CD4-positive, alpha-beta T cell treated with Interleukin-4 for 4 hours (primary cell): Measurements from ENCODE around the gene DVL2.
"Not testable (repeated sequence)": the region's sequence is repeated elsewhere in the genome, so short reads cannot be mapped to it uniquely, and the experiment has no call there.

Experiments used
- DNase-seq: peaks from one replicate; pipeline ENCODE4 v3.0.0-alpha.2; 2020

The DVL2 gene

GRCh38 chr17:7191571-7192270 lies 42.6 kb downstream of the DVL2 start:
- no peak for DNase-seq

GRCh38 chr17:7191069-7191468 lies 43.2 kb downstream of the DVL2 start:
- no peak for DNase-seq

DNA sequence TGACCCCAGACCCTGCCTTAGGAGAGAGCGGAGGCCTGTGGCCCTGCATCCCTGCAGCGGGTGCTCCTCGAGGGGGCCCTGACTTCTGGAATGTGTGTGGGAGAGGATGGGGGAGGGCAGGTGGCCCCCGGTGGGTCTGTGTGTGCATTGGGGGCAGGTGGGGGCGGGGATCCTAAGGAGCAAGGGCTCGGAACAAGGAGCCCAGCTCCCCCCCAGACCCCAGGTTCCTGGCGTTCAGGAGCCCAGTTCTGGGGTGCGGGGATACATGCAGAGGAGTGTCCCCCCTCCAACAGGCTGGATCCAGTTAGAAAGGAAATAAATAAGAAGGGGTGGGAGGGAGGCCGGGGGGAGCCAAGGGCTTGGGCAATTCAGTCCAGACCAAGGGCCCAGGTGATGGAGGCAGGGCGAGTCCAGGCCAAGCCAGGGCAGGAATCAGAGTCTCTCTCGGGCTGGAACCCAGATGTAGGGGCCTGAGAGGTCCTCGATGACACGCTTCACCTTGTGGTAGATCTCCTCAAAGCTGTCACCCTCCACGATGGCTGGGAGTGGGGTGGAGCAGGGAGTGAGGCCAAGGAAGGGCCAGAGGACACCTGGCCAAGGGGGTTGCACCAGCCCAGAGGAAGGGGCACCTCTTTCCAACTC lies 43.9 kb downstream of the DVL2 start:
- DNase-seq = no peak

DNA sequence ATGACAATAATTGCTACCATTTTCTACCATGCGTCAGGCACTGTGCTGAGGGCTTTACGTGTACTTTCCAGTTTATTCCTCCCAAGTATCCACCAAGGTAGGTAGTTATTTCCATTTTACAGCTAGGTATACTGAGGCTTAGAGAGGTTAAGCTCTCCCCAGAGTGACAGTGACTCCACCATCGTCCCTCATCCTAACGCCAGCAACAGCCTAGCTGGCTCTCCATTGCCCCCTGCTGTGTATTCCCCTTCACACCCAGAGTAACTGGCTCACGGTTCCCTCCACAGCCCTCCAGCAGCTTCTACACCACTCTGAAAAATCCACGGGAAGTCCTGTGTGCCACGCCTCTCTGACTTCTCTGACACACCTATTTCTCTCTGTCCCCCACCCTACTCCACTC lies 48.1 kb downstream of the DVL2 start:
- peak; percentile 11 for DNase-seq

DNA sequence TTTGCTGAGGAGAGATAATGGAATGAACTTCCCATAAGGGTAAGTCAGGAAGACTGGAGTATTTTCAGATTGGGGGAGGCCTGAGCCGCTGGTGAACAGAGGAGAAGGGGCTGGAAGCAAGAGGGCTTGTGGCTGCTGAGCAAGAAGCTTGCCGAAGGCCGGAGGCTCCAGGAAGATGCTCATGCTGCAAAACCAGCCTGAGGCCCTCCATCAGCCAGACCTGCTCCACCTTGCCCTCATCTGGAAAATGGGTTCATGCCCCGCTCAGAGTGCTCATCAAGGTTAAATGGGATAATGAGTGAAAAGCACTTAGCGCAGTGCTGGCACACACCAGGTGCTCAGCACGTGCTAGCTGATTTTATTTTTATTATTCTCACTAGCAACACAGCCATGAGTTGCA lies 49.7 kb downstream of the DVL2 start:
- DNase-seq = no peak

DNA sequence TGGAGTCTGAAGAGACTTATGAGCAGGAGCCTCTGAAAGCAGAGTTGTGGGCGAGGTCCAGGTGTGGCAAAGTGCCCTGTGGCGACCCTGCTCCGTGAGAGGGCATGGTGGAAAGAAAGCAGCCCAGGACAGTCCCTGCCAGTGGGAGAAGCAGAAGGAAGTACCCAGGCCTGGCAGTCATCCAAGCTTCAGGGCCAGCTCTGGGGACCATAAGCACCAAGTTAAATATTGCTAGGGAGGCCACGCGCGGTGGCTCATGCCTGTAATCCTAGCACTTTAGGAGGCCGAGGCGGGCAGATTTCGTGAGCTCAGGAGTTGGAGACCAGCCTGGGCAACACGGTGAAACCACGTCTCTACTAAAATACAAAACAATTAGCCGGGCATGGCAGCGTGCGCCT lies 50.2 kb downstream of the DVL2 start:
- DNase-seq = no peak

DNA sequence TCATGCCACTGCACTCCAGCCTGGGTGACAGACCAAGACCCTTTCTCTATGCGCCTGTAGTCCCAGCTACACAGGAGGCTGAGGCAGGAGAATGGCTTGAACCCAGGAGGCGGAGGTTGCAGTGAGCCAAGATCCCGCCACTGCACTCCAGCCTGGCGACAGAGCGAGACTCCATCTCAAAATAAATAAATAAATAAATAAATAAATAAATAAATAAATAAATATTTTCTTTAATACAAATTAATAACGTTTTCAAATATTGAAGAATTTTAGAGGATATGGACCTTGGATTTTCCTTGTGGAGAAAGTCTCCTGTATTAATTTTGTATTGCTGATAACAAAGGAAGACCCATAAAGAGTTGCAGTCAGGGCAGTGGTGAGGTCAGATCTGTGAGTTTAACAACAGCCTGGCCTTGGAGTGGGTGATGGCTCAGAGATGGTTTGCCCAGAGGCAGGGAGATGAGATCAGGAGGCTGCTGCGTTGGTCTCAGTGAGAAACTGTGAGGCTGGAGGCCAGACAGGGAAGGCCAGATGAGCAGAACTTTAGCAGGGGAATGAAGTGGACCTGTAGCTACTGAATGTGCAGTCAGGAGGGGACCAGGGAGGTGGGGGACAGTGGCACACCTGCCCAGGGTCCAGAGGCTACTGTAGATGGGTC lies 50.8 kb downstream of the DVL2 start:
- DNase-seq = no peak

- not testable (repeated sequence) for DNase-seq
Measured at GRCh38 chr17:7182101-7182500, 52.2 kb downstream of the DVL2 start.

GRCh38 chr17:7179317-7180254 lies 54.7 kb downstream of the DVL2 start, which contains the start of gene ASGR1:
ASGR1 (minus strand) TSS chr17:7179370; CDS start chr17:7178563, 807 bp downstream.
- no peak for DNase-seq

DNA sequence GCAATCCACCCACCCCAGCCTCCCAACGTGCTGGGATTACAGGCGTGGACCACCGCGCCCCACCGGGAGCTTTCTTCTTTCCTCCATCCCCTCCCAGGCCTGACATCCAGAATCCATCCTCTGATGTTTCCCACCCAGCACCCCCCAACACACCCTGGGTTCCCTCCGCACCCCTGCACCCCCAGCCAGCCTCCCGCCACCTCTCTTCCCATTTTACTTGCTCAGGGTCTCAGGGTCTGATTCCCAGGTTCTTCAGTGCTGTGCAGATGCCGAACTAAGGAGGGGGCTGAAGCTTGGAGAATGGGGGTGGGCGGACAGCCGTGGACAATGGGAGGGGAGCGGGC lies 55.4 kb downstream of the DVL2 start:
- no peak for DNase-seq

GRCh38 chr17:7177954-7178477 lies 56.3 kb downstream of the DVL2 start:
- no peak for DNase-seq

GRCh38 chr17:7177191-7177953 lies 56.9 kb downstream of the DVL2 start:
- DNase-seq = peak; percentile 58

DNA sequence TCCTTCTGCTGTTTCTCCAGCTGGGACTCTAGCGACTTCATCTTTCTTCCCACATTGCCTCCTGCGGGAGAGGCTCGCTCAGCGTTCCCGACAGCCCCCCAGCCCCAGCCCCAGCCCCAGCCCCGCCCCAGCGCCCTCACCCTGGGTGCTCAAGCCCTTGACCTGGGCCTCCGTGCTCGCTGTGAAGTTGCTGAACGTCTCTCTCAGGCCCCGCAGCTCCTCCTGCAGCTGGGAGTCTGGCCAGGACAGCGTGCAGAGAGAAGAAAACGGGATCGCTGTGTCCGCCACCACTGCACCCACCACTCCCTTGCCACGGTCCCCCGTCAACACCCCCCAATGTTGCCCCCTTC lies 57.5 kb downstream of the DVL2 start:
- DNase-seq = no peak

DNA sequence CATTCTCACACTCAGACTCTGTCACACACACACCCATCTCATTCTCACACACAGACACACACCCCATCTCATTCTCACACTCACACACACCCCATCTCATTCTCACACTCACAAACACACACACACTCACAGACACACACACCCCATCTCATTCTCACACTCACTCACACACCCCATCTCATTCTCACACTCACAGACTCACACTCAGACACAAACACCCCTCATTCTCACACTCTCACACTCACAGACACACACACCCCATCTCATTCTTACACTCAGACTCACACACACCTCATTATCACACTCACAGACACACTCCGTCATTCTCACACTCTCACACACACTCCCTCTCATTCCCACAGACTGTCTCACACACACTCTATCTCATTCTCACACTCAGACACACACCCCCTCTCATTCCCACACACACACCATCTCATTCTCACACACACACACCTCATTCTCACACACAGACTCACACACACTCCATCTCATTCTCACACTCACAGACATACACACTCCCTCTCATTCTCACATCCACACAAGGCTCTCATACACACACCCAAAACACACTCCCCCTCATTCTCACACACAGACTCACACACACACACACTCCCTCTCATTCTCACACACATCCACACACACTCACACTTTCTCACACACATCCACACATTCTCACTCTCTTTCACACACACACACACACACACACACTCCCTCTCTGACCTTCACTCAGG lies 58.0 kb downstream of the DVL2 start:
- no peak for DNase-seq
